ENCODE measurements around the gene GRHL1.

- TF ChIP-seq CTCF (IDR thresholded peaks at IDR 0.05) (no peak), POLR2A (IDR thresholded peaks at IDR 0.05) (no peak), EP300 (IDR thresholded peaks at IDR 0.05) (no peak), POLR2AphosphoS5 (IDR thresholded peaks at IDR 0.05) (no peak)
Measured at GRCh38 chr2:10038716-10039115, 87.2 kb downstream of the GRHL1 start.

All from suprapubic skin (tissue), 4 donors.